ENCODE results near the gene ZNF124.

Gene ZNF124

DNA sequence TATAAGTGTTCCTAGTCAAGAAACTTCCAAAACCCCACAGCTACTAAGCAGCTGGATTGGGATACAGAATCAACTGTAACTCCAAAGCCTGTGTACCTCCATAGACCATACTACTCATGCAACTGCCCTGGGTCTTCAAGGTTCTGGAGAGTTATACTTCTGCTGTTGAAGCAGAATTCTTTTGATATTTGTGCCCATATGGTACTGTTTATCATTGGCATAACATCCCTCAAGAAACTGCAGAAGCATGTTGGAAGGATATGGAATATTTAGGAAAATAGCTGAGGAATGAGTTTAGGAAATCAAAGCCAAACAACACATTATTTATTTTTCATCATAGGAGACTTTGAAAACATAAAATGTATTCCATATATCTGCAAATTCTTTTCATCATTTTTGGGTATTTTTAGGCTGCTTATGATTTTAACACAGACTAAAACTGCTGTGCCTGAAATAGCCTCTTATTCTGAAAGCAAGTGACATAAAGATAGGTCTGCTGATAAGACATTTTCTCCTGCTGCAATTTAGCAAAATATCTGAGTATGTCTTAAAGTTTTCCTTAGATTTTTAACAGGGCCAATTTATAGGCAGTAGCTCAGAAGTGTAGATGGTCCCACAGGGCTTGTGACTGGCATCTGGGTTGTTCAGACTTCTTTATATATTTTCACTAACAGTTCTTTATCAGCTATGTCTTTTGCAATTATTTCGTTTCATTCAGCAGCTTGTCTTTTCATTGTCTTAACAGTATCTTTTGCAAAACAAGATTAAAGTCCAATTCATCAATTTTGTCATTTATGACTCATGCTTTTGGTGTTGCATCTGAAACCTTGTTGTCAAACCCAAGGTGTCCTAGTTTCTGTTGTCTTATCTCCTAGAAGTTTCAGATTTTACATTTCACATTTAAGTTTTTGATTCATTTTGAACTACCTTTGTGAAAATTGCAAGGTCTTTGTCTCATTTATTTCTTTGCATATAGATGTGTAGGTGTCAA is 41.1 kb upstream of the ZNF124 start:
- Histone ChIP-seq H3K36me3 (ENCODE audit: insufficient read depth, low read length) (peaks cover 9% of the 10 kb centered on the region), H3K4me1 (ENCODE audit: insufficient read depth, low read length) (peaks cover 29% of the 10 kb centered on the region), H3K27ac (ENCODE audit: low read length) (no peak overlapping the region), H3K9me3 (ENCODE audit: insufficient read depth, low read length, severe bottlenecking) (no peaks in the 10 kb centered on the region), H3K79me2 (ENCODE audit: insufficient read depth, low read length) (peaks cover 28% of the 10 kb centered on the region), H3K4me2 (ENCODE audit: insufficient read depth, low read length) (no peak overlapping the region), H3K4me3 (ENCODE audit: low read depth in 1 of 2, low read length in 2 of 2) (no peak overlapping the region), H4K20me1 (ENCODE audit: insufficient read depth, low read length) (peaks cover 11% of the 10 kb centered on the region; the same call in 1 of the 2 replicates), H3K9ac (ENCODE audit: low read depth, low read length) (no peak overlapping the region), H3K27me3 (ENCODE audit: insufficient read depth, low read length, poor library complexity) (peaks cover 8% of the 10 kb centered on the region), H2AFZ (ENCODE audit: low read depth, low read length) (no peak overlapping the region)
- DNase-seq (no peak), ATAC-seq (ENCODE audit: insufficient read depth, low read depth) (no peak)
- TF ChIP-seq, protein P1, sequence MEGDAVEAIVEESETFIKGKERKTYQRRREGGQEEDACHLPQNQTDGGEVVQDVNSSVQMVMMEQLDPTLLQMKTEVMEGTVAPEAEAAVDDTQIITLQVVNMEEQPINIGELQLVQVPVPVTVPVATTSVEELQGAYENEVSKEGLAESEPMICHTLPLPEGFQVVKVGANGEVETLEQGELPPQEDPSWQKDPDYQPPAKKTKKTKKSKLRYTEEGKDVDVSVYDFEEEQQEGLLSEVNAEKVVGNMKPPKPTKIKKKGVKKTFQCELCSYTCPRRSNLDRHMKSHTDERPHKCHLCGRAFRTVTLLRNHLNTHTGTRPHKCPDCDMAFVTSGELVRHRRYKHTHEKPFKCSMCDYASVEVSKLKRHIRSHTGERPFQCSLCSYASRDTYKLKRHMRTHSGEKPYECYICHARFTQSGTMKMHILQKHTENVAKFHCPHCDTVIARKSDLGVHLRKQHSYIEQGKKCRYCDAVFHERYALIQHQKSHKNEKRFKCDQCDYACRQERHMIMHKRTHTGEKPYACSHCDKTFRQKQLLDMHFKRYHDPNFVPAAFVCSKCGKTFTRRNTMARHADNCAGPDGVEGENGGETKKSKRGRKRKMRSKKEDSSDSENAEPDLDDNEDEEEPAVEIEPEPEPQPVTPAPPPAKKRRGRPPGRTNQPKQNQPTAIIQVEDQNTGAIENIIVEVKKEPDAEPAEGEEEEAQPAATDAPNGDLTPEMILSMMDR (IDR thresholded peaks at IDR 0.05; ENCODE audit: borderline replicate concordance, extremely low read depth, low read length, poor library complexity, severe bottlenecking), result no peak

DNA sequence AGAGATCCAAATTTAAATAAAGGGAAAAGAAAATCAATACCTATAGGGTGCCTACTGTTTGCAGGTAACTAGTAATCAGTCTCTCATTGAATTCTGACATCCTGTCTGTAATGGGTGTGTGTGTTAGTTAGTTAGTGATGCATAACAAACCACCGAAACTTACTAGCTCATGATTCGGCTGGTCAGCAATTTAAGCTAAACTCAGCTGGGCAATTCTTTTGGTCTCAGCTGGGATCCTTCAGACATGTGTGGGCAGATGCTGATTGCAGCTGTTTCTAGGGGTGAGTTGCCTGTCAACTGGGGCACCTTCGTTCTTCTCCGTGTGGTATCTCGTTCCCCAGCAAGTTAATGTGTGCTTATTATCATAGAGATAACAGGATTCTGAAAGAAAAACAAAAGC is 40.2 kb upstream of the ZNF124 start:
- Histone ChIP-seq H3K4me2 (ENCODE audit: insufficient read depth, low read length) (no peak overlapping the region), H3K4me3 (ENCODE audit: low read depth in 1 of 2, low read length in 2 of 2) (no peak overlapping the region), H3K79me2 (ENCODE audit: insufficient read depth, low read length) (peaks cover 37% of the 10 kb centered on the region), H3K9ac (ENCODE audit: low read depth, low read length) (no peak overlapping the region), H4K20me1 (ENCODE audit: insufficient read depth, low read length) (peaks cover 20% of the 10 kb centered on the region; the same call in 1 of the 2 replicates), H3K27me3 (ENCODE audit: insufficient read depth, low read length, poor library complexity) (peaks cover 8% of the 10 kb centered on the region), H3K36me3 (ENCODE audit: insufficient read depth, low read length) (peaks cover 9% of the 10 kb centered on the region), H3K27ac (ENCODE audit: low read length) (no peak overlapping the region), H3K4me1 (ENCODE audit: insufficient read depth, low read length) (peaks cover 33% of the 10 kb centered on the region), H3K9me3 (ENCODE audit: insufficient read depth, low read length, severe bottlenecking) (no peaks in the 10 kb centered on the region), H2AFZ (ENCODE audit: low read depth, low read length) (no peak overlapping the region)
- TF ChIP-seq EZH2 (IDR thresholded peaks at IDR 0.05; ENCODE audit: borderline replicate concordance, low read depth, low read length, severe bottlenecking), result no peak
- TF ChIP-seq, protein P1 (IDR thresholded peaks at IDR 0.05; ENCODE audit: borderline replicate concordance, extremely low read depth, low read length, poor library complexity, severe bottlenecking), result no peak
- ATAC-seq (ENCODE audit: insufficient read depth, low read depth) (no peak), DNase-seq (no peak)

DNA sequence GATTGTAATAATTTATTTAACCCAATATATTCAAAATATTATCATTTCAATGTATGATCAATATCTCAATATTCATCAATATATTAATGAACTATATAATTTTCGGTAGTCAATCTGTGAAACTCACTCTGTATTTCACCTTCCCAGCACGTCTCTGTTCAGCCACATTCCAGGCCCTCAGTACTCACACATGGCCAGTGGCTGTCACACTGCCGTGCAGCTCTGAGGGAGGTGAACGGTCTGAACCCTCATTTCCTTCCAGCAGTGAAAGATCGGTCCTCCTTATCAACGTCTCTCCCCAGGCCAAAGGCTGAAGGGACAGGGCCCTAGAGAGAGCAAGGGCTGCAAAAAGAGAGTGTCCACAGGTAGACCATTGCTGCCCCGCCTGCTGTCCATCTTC is 39.5 kb upstream of the ZNF124 start:
- Histone ChIP-seq H3K79me2 (ENCODE audit: insufficient read depth, low read length) (peaks cover 43% of the 10 kb centered on the region), H3K27ac (ENCODE audit: low read length) (no peak overlapping the region), H4K20me1 (ENCODE audit: insufficient read depth, low read length) (peaks cover 23% of the 10 kb centered on the region), H3K9me3 (ENCODE audit: insufficient read depth, low read length, severe bottlenecking) (no peaks in the 10 kb centered on the region), H2AFZ (ENCODE audit: low read depth, low read length) (peak overlapping the region; percentile 96), H3K36me3 (ENCODE audit: insufficient read depth, low read length) (peaks cover 12% of the 10 kb centered on the region), H3K27me3 (ENCODE audit: insufficient read depth, low read length, poor library complexity) (peaks cover 6% of the 10 kb centered on the region), H3K4me1 (ENCODE audit: insufficient read depth, low read length) (peaks cover 33% of the 10 kb centered on the region), H3K9ac (ENCODE audit: low read depth, low read length) (peak overlapping the region; percentile 89), H3K4me2 (ENCODE audit: insufficient read depth, low read length) (peak overlapping the region; percentile 71; the same call in 1 of the 2 replicates), H3K4me3 (ENCODE audit: low read depth in 1 of 2, low read length in 2 of 2) (peak overlapping the region in 1 of 2 experiments; percentile 95; a peak in 1 of 4 replicates)
- ATAC-seq (ENCODE audit: insufficient read depth, low read depth), result no peak
- DNase-seq, result no peak
- TF ChIP-seq, protein P1 (IDR thresholded peaks at IDR 0.05; ENCODE audit: borderline replicate concordance, extremely low read depth, low read length, poor library complexity, severe bottlenecking), result no peak
- TF ChIP-seq EZH2 (IDR thresholded peaks at IDR 0.05; ENCODE audit: borderline replicate concordance, low read depth, low read length, severe bottlenecking), result no peak

Data from DND-41 (cell line).